ENCODE results near the gene ADGRV1.

GRCh38 chr5:90642706-90643229, 84.2 kb downstream of the ADGRV1 start:
- TF ChIP-seq CTCF (IDR thresholded peaks at IDR 0.05; ENCODE audit: poor library complexity, severe bottlenecking) (no peak), EP300 (conservative IDR thresholded peaks at IDR 0.05; ENCODE audit: poor library complexity, severe bottlenecking) (no peak), REST (IDR thresholded peaks at IDR 0.05; ENCODE audit: borderline replicate concordance) (no peak), POLR2AphosphoS5 (IDR thresholded peaks at IDR 0.05) (no peak), EZH2 (IDR thresholded peaks at IDR 0.05; ENCODE audit: borderline replicate concordance, insufficient read depth, low read length, poor library complexity, severe bottlenecking) (no peak), SMC3 (conservative IDR thresholded peaks at IDR 0.05; ENCODE audit: poor library complexity) (no peak), RAD21 (conservative IDR thresholded peaks at IDR 0.05) (no peak), TAF1 (IDR thresholded peaks at IDR 0.05; ENCODE audit: low read depth) (no peak), MXI1 (conservative IDR thresholded peaks at IDR 0.05; ENCODE audit: poor library complexity, severe bottlenecking) (no peak)

Data from neural cell (in vitro differentiated cells).